HFFc6 (cell line): ENCODE data around the gene CTNNA3. TPM values are rescaled to one million over a fixed set of nuclear protein-coding genes. Genes with fewer than 3 reads are reported as not detected.
A peak's percentile ranks its signal among the peaks of the same experiment; 100 is the strongest.

Experiments used
- DNase-seq: peaks from one replicate; pipeline ENCODE4 v3.0.0-alpha.2; 2018
- H3K27ac Mint-ChIP-seq: 2 replicates; pipeline ENCODE4 v1.8.0; 2020; ENCODE audit warnings: mild to moderate bottlenecking, mixed read lengths
- H3K27me3 Mint-ChIP-seq: 2 replicates; pipeline ENCODE4 v1.8.0; 2021; ENCODE audit warnings: mild to moderate bottlenecking, moderate library complexity, mixed read lengths; ENCODE audit not compliant: insufficient read depth
- H3K36me3 Mint-ChIP-seq: 2 replicates; pipeline ENCODE4 v1.8.0; 2021; ENCODE audit warnings: low read depth, mixed read lengths
- H3K4me1 Mint-ChIP-seq: 2 replicates; pipeline ENCODE4 v1.8.0; 2020; ENCODE audit warnings: low read depth, mixed read lengths
- H3K4me3 Mint-ChIP-seq: 2 replicates; pipeline ENCODE4 v1.8.0; 2020; ENCODE audit warnings: mild to moderate bottlenecking, moderate library complexity, mixed read lengths
- H3K9me3 Mint-ChIP-seq: 2 replicates; pipeline ENCODE4 v1.8.0; 2020; ENCODE audit warnings: mild to moderate bottlenecking, mixed read lengths
- total RNA-seq, 6 experiments: library from RNA; stranded (reverse); fragmentation: NEBNext Ultra II Directional; extraction: Animal tissue kit (Norgen Biotek cat#: 25700); gene quantifications; 2 replicates in 1 of 6; 3 replicates in 5 of 6; pipeline ENCODE4 v1.2.3, GENCODE V29; 2021
- TF ChIP-seq, protein P1 (sequence below): fragments of 200-600 bp; sonication (generic); IDR thresholded peaks from 2 replicates; pipeline ENCODE4 v1.5.0; 2021; ENCODE audit warnings: antibody characterized with exemption, mild to moderate bottlenecking

Gene CTNNA3
- total RNA-seq, 6 experiments from 2014 or later = not detected

DNA sequence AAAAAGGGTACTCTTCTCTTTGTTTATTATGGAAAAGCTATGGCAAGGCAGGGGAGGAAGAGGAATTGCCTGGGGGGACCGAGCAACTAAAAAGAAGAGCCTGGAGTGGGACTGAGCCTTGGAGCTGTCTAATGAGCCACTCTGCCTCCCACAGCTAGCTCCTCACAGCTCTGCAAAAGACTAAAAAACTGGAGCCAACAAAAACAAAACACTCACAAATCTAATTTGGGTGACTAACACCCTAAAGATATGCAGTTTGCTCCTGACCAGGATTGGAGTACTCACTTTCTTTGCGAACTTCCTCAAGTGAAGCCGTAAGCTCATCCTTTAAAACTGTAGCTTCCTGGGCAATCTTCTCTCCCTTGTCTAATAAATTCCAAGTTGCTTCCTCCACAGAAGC is 89.4 kb downstream of the CTNNA3 start:
- Mint-ChIP-seq H3K27ac (peak overlapping the region; percentile 74), H3K27me3 (no peaks in the 10 kb centered on the region), H3K4me3 (peak overlapping the region; percentile 61), H3K9me3 (no peaks in the 10 kb centered on the region), H3K36me3 (no peaks in the 10 kb centered on the region), H3K4me1 (peaks cover 60% of the 10 kb centered on the region)
- DNase-seq = peak; percentile 80
- TF ChIP-seq, protein P1, sequence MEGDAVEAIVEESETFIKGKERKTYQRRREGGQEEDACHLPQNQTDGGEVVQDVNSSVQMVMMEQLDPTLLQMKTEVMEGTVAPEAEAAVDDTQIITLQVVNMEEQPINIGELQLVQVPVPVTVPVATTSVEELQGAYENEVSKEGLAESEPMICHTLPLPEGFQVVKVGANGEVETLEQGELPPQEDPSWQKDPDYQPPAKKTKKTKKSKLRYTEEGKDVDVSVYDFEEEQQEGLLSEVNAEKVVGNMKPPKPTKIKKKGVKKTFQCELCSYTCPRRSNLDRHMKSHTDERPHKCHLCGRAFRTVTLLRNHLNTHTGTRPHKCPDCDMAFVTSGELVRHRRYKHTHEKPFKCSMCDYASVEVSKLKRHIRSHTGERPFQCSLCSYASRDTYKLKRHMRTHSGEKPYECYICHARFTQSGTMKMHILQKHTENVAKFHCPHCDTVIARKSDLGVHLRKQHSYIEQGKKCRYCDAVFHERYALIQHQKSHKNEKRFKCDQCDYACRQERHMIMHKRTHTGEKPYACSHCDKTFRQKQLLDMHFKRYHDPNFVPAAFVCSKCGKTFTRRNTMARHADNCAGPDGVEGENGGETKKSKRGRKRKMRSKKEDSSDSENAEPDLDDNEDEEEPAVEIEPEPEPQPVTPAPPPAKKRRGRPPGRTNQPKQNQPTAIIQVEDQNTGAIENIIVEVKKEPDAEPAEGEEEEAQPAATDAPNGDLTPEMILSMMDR = no peak

DNA sequence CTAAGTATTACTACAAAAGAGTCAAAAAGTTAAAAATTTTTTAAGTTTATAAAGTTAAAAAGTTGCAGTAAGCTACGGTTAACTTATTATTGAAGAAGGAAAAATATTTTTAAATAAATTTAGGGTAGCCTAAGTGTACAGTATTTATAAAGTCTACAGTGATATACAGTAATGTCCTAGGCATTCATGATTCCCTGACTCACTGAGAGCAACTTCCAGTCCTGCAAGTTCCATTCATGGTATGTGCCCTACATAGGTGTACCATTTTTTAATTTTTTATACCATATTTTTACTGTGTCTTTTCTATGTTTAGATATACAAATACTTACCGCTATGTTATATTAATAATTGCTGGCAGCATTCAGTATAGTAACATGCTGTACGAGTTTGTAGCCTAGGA is 92.3 kb downstream of the CTNNA3 start:
- no peaks in the 10 kb centered on the region for H3K9me3 Mint-ChIP-seq
- TF ChIP-seq, protein P1 = no peak
- peaks cover 43% of the 10 kb centered on the region for H3K4me1 Mint-ChIP-seq
- H3K4me3 Mint-ChIP-seq = no peak overlapping the region
- H3K27ac Mint-ChIP-seq = no peak overlapping the region
- H3K36me3 Mint-ChIP-seq = no peaks in the 10 kb centered on the region
- H3K27me3 Mint-ChIP-seq = no peaks in the 10 kb centered on the region
- no peak for DNase-seq

DNA sequence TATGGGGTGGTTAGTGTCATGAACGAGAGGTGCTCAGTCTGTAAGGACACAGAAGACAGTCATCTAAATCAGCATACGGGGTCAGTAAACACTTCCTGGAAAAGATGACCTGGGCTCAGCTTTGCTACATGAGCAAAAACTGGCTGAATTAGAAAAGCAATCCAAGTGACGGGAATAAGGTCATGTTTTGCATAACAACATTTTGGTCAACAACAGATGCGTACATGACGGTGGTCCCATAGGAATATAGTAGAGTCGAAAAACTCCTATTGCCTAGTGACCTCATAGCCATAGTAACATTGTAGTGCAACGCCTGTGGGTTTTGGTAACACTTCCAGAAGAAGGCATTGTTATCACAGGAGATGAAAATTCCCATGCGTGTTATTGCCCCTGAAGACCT is 92.9 kb downstream of the CTNNA3 start:
- Mint-ChIP-seq H3K27me3 (no peaks in the 10 kb centered on the region), H3K4me1 (peaks cover 43% of the 10 kb centered on the region), H3K9me3 (no peaks in the 10 kb centered on the region), H3K4me3 (no peak overlapping the region), H3K27ac (no peak overlapping the region), H3K36me3 (no peaks in the 10 kb centered on the region)
- no peak for DNase-seq
- TF ChIP-seq, protein P1 = no peak

DNA sequence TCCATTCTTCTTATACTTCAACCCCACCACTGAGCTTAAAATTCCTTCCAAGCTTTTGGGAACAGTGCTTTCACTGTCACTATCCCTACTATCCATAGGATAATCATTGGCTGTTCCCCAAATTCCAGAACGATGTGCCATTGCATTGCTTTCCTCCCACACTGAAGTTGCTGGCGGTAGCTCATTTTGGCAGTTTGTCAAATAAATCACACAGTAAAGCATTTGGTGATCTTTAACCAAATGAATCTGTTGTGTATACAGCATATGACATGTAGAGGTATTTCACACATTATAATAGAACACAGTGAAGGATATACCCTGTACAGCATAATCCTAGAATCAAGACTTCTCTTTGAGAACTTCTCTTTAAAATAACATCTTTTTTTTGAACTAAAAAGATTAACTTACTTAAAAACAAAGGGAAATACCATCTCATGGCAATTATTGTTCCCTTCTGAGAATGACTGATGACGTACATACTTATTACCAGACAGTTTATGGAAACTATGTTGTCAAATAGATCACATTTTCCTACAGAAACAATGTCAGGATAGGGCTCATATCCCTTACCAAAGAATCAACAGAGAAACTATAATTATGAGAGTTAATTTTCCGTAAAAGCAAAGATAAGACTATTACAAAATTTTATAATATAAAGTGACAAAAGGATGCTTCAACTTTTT is 93.6 kb downstream of the CTNNA3 start:
- Mint-ChIP-seq H3K27ac (peak overlapping the region; percentile 55), H3K4me3 (no peak overlapping the region), H3K36me3 (no peaks in the 10 kb centered on the region), H3K9me3 (no peaks in the 10 kb centered on the region), H3K4me1 (peaks cover 39% of the 10 kb centered on the region), H3K27me3 (no peaks in the 10 kb centered on the region)
- TF ChIP-seq, protein P1 = no peak
- peak; percentile 81 for DNase-seq

DNA sequence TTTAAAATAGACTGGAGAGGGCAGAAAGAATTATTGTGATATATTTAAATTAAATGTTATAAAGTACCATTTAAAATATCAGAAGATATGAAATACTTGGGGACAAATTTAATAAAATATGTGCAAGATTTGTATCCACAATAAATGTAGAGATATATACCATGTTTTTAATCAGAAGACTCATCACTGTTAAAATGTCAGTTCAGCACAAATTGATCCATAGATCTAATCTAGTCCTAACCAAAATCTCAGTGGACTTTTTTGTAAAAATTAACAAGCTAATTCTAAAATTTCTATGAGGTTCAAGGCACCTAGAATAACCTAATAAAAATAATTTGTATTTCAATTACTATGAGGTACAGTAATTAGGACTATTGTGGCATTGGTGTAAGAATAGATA is 96.4 kb downstream of the CTNNA3 start:
- H3K27me3 Mint-ChIP-seq = no peaks in the 10 kb centered on the region
- no peaks in the 10 kb centered on the region; the same call in 1 of the 2 replicates for H3K9me3 Mint-ChIP-seq

More for the DNA sequence above, 96.4 kb downstream of the CTNNA3 start:
- no peak overlapping the region for H3K27ac Mint-ChIP-seq
- H3K4me3 Mint-ChIP-seq = no peak overlapping the region
- H3K36me3 Mint-ChIP-seq = no peaks in the 10 kb centered on the region
- TF ChIP-seq, protein P1 = no peak
- H3K4me1 Mint-ChIP-seq = peaks cover 34% of the 10 kb centered on the region
- DNase-seq = no peak
